ENCODE results near the gene CRISPLD2.
A peak's percentile ranks its signal among the peaks of the same experiment; 100 is the strongest.
"Not testable (repeated sequence)": the region's sequence is repeated elsewhere in the genome, so short reads cannot be mapped to it uniquely, and the experiment has no call there.

Gene CRISPLD2

GRCh38 chr16:84867696-84868095 lies 47.9 kb downstream of the CRISPLD2 start:
- no peak for DNase-seq

GRCh38 chr16:84868328-84868727 lies 48.5 kb downstream of the CRISPLD2 start:
- no peak for DNase-seq

GRCh38 chr16:84868829-84869472 lies 49.2 kb downstream of the CRISPLD2 start:
- DNase-seq = no peak

- no peak for DNase-seq
Observed at GRCh38 chr16:84869473-84869845, 49.7 kb downstream of the CRISPLD2 start.

GRCh38 chr16:84872971-84873370 lies 53.2 kb downstream of the CRISPLD2 start:
- not testable (repeated sequence) for DNase-seq

- DNase-seq = no peak
Observed at GRCh38 chr16:84874004-84874435, 54.2 kb downstream of the CRISPLD2 start.

- peak; percentile 43 for DNase-seq
Observed at GRCh38 chr16:84874553-84874952, 54.8 kb downstream of the CRISPLD2 start.

- DNase-seq = peak; percentile 37
Observed at GRCh38 chr16:84874983-84875382, 55.2 kb downstream of the CRISPLD2 start.

GRCh38 chr16:84875846-84876245 lies 56.1 kb downstream of the CRISPLD2 start:
- no peak for DNase-seq

GRCh38 chr16:84876873-84877606 lies 57.3 kb downstream of the CRISPLD2 start:
- DNase-seq = no peak

GRCh38 chr16:84878770-84879169 lies 59.0 kb downstream of the CRISPLD2 start:
- no peak for DNase-seq

- DNase-seq = peak; percentile 41
Observed at GRCh38 chr16:84879569-84880487, 60.0 kb downstream of the CRISPLD2 start.

- peak; percentile 96 for DNase-seq
Observed at GRCh38 chr16:84881702-84882521, 62.1 kb downstream of the CRISPLD2 start.

GRCh38 chr16:84883301-84883700 lies 63.5 kb downstream of the CRISPLD2 start:
- no peak for DNase-seq

- DNase-seq = no peak
Observed at GRCh38 chr16:84884246-84884595, 64.4 kb downstream of the CRISPLD2 start.

GRCh38 chr16:84884596-84885341 lies 65.0 kb downstream of the CRISPLD2 start:
- DNase-seq = no peak

- no peak for DNase-seq
Observed at GRCh38 chr16:84885342-84885910, 65.6 kb downstream of the CRISPLD2 start.

- DNase-seq = no peak
Observed at GRCh38 chr16:84886497-84887090, 66.8 kb downstream of the CRISPLD2 start.

- no peak for DNase-seq
Observed at GRCh38 chr16:84887207-84887606, 67.4 kb downstream of the CRISPLD2 start.

GRCh38 chr16:84888450-84888849 lies 68.7 kb downstream of the CRISPLD2 start:
- peak; percentile 41 for DNase-seq

- DNase-seq = no peak
Observed at GRCh38 chr16:84889066-84889465, 69.3 kb downstream of the CRISPLD2 start.

Measured in EL (cell line).